ENCODE results near the gene THSD7B. TPM values are rescaled to one million over a fixed set of nuclear protein-coding genes. Genes with fewer than 3 reads are reported as not detected.

The THSD7B gene
- total and polyA plus RNA-seq, 10 of the 15 experiments (the other 5 are each of a cell fraction or from before 2014, with no cell fraction given) = 0.03 to 0.56 (median 0.28) TPM

DNA sequence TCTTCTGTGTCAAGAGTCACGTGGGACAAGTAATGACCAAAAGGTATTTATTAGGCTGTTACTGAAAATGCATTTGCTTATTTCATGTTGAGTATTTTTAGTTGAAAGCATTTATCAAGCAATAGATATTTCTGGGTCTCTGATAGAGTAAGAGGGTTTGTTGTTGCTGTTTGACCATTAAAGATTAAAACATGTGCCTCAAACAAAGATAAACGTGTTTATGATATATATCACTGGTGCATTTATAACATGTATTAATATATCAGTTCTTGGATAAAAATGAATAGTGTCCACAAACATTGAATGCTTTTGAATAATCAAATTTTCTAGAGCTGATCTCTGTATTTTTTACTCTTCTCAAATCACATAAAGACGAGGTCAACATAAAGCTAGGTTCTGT lies 467.7 kb downstream of the THSD7B start:
- H3K27ac ChIP-seq (ENCODE audit: control insufficient read depth, insufficient read depth) = no peak overlapping the region
- ChIA-PET POLR2A (no interaction called here), CTCF (no interaction called here), RAD21 (ENCODE audit: unreplicated experiment) (no interaction called here), SMC1A (ENCODE audit: uncharacterized antibody, unreplicated experiment) (no interaction called here)
- no peak overlapping the region for H3K9ac ChIP-seq (ENCODE audit: control insufficient read depth, insufficient read depth, low read length)
- no peak overlapping the region for H3K4me3 ChIP-seq
- in situ Hi-C loops (cut with MboI) = no loop called here
- BruUV-seq (replicated peaks) = no TSS peak
- H3K9me3 ChIP-seq (replicated peaks; ENCODE audit: control insufficient read depth, insufficient read depth, low read length) = no peaks in the 10 kb centered on the region
- no peaks in the 10 kb centered on the region for H3K27me3 ChIP-seq (replicated peaks in 1 of 2; ENCODE audit: control insufficient read depth in 2 of 2, insufficient read depth in 2 of 2, low read length in 1 of 2)
- no peak for ATAC-seq
- H2AFZ ChIP-seq (ENCODE audit: control insufficient read depth, low read depth, low read length) = no peak overlapping the region
- no peak for FAIRE-seq
- H4K20me1 ChIP-seq (ENCODE audit: control insufficient read depth, insufficient read depth) = no peaks in the 10 kb centered on the region
- H3K4me1 ChIP-seq (ENCODE audit: control insufficient read depth, insufficient read depth, low read length) = no peaks in the 10 kb centered on the region
- DNase-seq (ENCODE audit: low read depth, low spot score) = no peak
- H3K79me2 ChIP-seq (ENCODE audit: control insufficient read depth, insufficient read depth, low read length) = no peaks in the 10 kb centered on the region
- H3K4me2 ChIP-seq (ENCODE audit: control insufficient read depth, insufficient read depth) = no peak overlapping the region
- intact Hi-C loops (cut with micrococcal nuclease; ENCODE audit: unreplicated experiment) = no loop called here
- 0% methylated on average over 3 of the region's 3 CpGs for WGBS (ENCODE audit: insufficient coverage, insufficient replicate concordance, low lambda C conversion rate, missing lambda C conversion rate)
- no peaks in the 10 kb centered on the region for H3K36me3 ChIP-seq (ENCODE audit: control insufficient read depth in 2 of 2, insufficient read depth in 2 of 2, low read length in 1 of 2)
- TF ChIP-seq TCF12 (IDR thresholded peaks at IDR 0.05; ENCODE audit: low read depth, low read length) (no peak), IRF4 (IDR thresholded peaks at IDR 0.05; ENCODE audit: low read depth, low read length) (no peak), NR2F1 (conservative IDR thresholded peaks at IDR 0.05) (no peak), EED (IDR thresholded peaks at IDR 0.05; ENCODE audit: low read depth) (no peak), BMI1 (IDR thresholded peaks at IDR 0.05; ENCODE audit: borderline replicate concordance) (no peak), BACH1 (IDR thresholded peaks at IDR 0.05; ENCODE audit: borderline replicate concordance) (no peak), TCF3 (IDR thresholded peaks at IDR 0.05; ENCODE audit: borderline replicate concordance, insufficient read depth, low read depth, low read length) (no peak), CHD1 (IDR thresholded peaks at IDR 0.05; ENCODE audit: low read depth, low read length) (no peak)
- TF ChIP-seq, protein P1, sequence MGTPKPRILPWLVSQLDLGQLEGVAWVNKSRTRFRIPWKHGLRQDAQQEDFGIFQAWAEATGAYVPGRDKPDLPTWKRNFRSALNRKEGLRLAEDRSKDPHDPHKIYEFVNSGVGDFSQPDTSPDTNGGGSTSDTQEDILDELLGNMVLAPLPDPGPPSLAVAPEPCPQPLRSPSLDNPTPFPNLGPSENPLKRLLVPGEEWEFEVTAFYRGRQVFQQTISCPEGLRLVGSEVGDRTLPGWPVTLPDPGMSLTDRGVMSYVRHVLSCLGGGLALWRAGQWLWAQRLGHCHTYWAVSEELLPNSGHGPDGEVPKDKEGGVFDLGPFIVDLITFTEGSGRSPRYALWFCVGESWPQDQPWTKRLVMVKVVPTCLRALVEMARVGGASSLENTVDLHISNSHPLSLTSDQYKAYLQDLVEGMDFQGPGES (IDR thresholded peaks at IDR 0.05) = no peak
- TF ChIP-seq, protein P2, sequence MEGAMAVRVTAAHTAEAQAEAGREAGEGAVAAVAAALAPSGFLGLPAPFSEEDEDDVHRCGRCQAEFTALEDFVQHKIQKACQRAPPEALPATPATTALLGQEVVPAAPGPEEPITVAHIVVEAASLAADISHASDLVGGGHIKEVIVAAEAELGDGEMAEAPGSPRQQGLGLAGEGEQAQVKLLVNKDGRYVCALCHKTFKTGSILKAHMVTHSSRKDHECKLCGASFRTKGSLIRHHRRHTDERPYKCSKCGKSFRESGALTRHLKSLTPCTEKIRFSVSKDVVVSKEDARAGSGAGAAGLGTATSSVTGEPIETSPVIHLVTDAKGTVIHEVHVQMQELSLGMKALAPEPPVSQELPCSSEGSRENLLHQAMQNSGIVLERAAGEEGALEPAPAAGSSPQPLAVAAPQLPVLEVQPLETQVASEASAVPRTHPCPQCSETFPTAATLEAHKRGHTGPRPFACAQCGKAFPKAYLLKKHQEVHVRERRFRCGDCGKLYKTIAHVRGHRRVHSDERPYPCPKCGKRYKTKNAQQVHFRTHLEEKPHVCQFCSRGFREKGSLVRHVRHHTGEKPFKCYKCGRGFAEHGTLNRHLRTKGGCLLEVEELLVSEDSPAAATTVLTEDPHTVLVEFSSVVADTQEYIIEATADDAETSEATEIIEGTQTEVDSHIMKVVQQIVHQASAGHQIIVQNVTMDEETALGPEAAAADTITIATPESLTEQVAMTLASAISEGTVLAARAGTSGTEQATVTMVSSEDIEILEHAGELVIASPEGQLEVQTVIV (IDR thresholded peaks at IDR 0.05; ENCODE audit: borderline replicate concordance, partially characterized antibody) = no peak
